IMR-90 (cell line): ENCODE data around the gene SYNPO. TPM values are rescaled to one million over a fixed set of nuclear protein-coding genes. Genes with fewer than 3 reads are reported as not detected.

Source experiments
- ATAC-seq: fragments of 200-7000 bp; cut with Tn5 transposase; 2 replicates; pipeline ENCODE4 v1.9.1; 2020; ENCODE audit warnings: low read depth, mild to moderate bottlenecking, moderate library complexity
- BruUV-seq: library from RNA; stranded (reverse); fragments of 400-500 nt; replicated peaks from 2 replicates; lab custom pipeline; 2021; lab: Mats Ljungman, UMichigan
- CTCF ChIA-PET: fragments of 300-600 bp; formaldehyde crosslinking; extraction: SDS; loops from one replicate; lab custom pipeline; 2021; ENCODE audit warnings: antibody characterized with exemption; lab: Yijun Ruan, JAX
- POLR2A ChIA-PET: fragments of 300-600 bp; sonication (Branson Sonifier 250); formaldehyde crosslinking; loops from one replicate; lab custom pipeline; 2022; ENCODE audit warnings: antibody characterized with exemption; ENCODE audit not compliant: unreplicated experiment; lab: Charles Lee
- DNase-seq: peaks from one replicate; pipeline ENCODE4 v3.0.0; 2013
- H2AFZ ChIP-seq: replicated peaks from 2 replicates; pipeline ENCODE3; 2013; ENCODE audit warnings: low read length, mild to moderate bottlenecking; ENCODE audit not compliant: poor library complexity
- H2AK5ac ChIP-seq: 2 replicates; pipeline ENCODE4 v1.6.1; 2013; ENCODE audit warnings: low read depth, low read length, inconsistent platforms
- H2AK9ac ChIP-seq: replicated peaks from 2 replicates; pipeline ENCODE3; 2013; ENCODE audit warnings: mild to moderate bottlenecking, low read depth, low read length, moderate library complexity; ENCODE audit not compliant: poor library complexity
- H2BK120ac ChIP-seq: 2 replicates; pipeline ENCODE4 v1.6.1; 2013; ENCODE audit warnings: low read depth, low read length, inconsistent platforms
- H2BK15ac ChIP-seq: 3 replicates; pipeline ENCODE4 v1.6.1; 2013; ENCODE audit warnings: low read depth, low read length, inconsistent platforms
- H2BK20ac ChIP-seq: 2 replicates; pipeline ENCODE4 v1.6.1; 2013; ENCODE audit warnings: low read depth, mild to moderate bottlenecking, inconsistent platforms, low read length, moderate library complexity
- H2BK5ac ChIP-seq: 2 replicates; pipeline ENCODE4 v1.6.1; 2013; ENCODE audit warnings: mild to moderate bottlenecking, low read depth, low read length, inconsistent platforms; ENCODE audit not compliant: poor library complexity, severe bottlenecking
- H3K14ac ChIP-seq: replicated peaks from 2 replicates; pipeline ENCODE4 v1.6.1; 2013; ENCODE audit warnings: low read depth, low read length, inconsistent platforms
- H3K18ac ChIP-seq: 2 replicates; pipeline ENCODE4 v1.6.1; 2013; ENCODE audit warnings: low read depth, low read length, control low read depth
- H3K23ac ChIP-seq: 2 replicates; pipeline ENCODE4 v1.6.1; 2013; ENCODE audit warnings: low read depth, low read length, inconsistent platforms
- H3K27ac ChIP-seq: 2 replicates; pipeline ENCODE4 v1.5.1; 2013; ENCODE audit warnings: mild to moderate bottlenecking, control low read depth, low read length; ENCODE audit not compliant: insufficient read depth
- H3K27me3 ChIP-seq: 2 replicates; pipeline ENCODE4 v1.6.1; 2013; ENCODE audit warnings: low read length; ENCODE audit not compliant: control insufficient read depth, insufficient read depth
- H3K36me3 ChIP-seq: 2 replicates; pipeline ENCODE4 v1.6.1; 2013; ENCODE audit warnings: low read length, mixed read lengths; ENCODE audit not compliant: control insufficient read depth, insufficient read depth
- H3K4ac ChIP-seq: 2 replicates; pipeline ENCODE4 v1.6.1; 2013; ENCODE audit warnings: low read depth, low read length, inconsistent platforms
- H3K4me1 ChIP-seq: 2 replicates; pipeline ENCODE4 v1.6.1; 2013; ENCODE audit warnings: low read length, mixed read lengths; ENCODE audit not compliant: control insufficient read depth, insufficient read depth
- H3K4me2 ChIP-seq: 2 replicates; pipeline ENCODE4 v1.6.1; 2013; ENCODE audit warnings: low read depth, mild to moderate bottlenecking, control low read depth, low read length, moderate library complexity
- H3K4me3 ChIP-seq: 2 replicates; pipeline ENCODE4 v1.5.1; 2013; ENCODE audit warnings: low read depth, mild to moderate bottlenecking, control low read depth, low read length, moderate library complexity; ENCODE audit not compliant: insufficient read depth
- H3K56ac ChIP-seq: 2 replicates; pipeline ENCODE4 v1.6.1; 2013; ENCODE audit warnings: low read length, inconsistent platforms; ENCODE audit not compliant: insufficient read depth; ENCODE audit errors: extremely low read depth
- H3K79me1 ChIP-seq, 2 experiments: 2 replicates each; pipeline ENCODE4 v1.6.1; 2013; ENCODE audit warnings: low read length in 2 of 2, inconsistent platforms in 1 of 2, low read depth in 1 of 2
- H3K9ac ChIP-seq: 2 replicates; pipeline ENCODE4 v1.6.1; 2013; ENCODE audit warnings: low read depth, low read length, control low read depth
- H3K9me1 ChIP-seq: 2 replicates; pipeline ENCODE4 v1.6.1; 2013; ENCODE audit warnings: low read length, inconsistent platforms; ENCODE audit not compliant: insufficient read depth
- H3K9me3 ChIP-seq: 2 replicates; pipeline ENCODE4 v1.6.1; 2013; ENCODE audit warnings: low read length; ENCODE audit not compliant: control insufficient read depth, insufficient read depth
- H4K20me1 ChIP-seq: 2 replicates; pipeline ENCODE4 v1.6.1; 2013; ENCODE audit warnings: low read length, inconsistent platforms; ENCODE audit not compliant: insufficient read depth
- H4K5ac ChIP-seq: 2 replicates; pipeline ENCODE4 v1.6.1; 2013; ENCODE audit warnings: mild to moderate bottlenecking, low read depth, low read length, control low read depth
- H4K8ac ChIP-seq, 2 experiments: 2 replicates each; pipeline ENCODE4 v1.6.1; 2013; ENCODE audit warnings: low read depth in 2 of 2, low read length in 2 of 2, control low read depth in 1 of 2, inconsistent platforms in 1 of 2
- H4K91ac ChIP-seq: 2 replicates; pipeline ENCODE4 v1.6.1; 2013; ENCODE audit warnings: low read depth, low read length, inconsistent platforms; ENCODE audit not compliant: insufficient read depth
- SMC3 ChIP-seq: fragments of 150-350 bp; IDR thresholded peaks from 2 replicates; pipeline ENCODE4 v1.6.1; 2016; ENCODE audit warnings: low read depth, mild to moderate bottlenecking, antibody characterized with exemption, low read length, moderate library complexity
- USF2 ChIP-seq: fragments of 150-350 bp; IDR thresholded peaks from 2 replicates; pipeline ENCODE4 v1.6.1; 2017; ENCODE audit warnings: mild to moderate bottlenecking, antibody characterized with exemption, low read length, low read depth
- WGBS, 2 experiments: methylation state at CpG; one replicate each; pipeline versions ENCODE4 v1.1.5 to v1.1.7; 2013; ENCODE audit warnings: missing lambda C conversion rate in 2 of 2; ENCODE audit not compliant: insufficient read length in 1 of 2; ENCODE audit errors: extremely low coverage in 2 of 2; 5-methylcytosine and 5-hydroxymethylcytosine counted together
- dilution Hi-C: fragments of 300-500 bp; cut with HindIII; formaldehyde crosslinking; loops from one replicate; pipeline ENCODE4 v1.14.3; 2018; ENCODE audit warnings: low sequenced_read_pairs; ENCODE audit not compliant: unreplicated experiment
- in situ Hi-C: fragments of 300-500 bp; cut with MboI; formaldehyde crosslinking; loops from 3 replicates; pipeline ENCODE4 v1.14.3; 2019; ENCODE audit warnings: low sequenced_read_pairs, inconsistent platforms, mixed read lengths
- intact Hi-C: fragments of 100-400 bp; cut with micrococcal nuclease; formaldehyde crosslinking; loops from 2 replicates; pipeline ENCODE4 v1.10.0; 2022
- polyA plus RNA-seq, 3 experiments: library from polyadenylated mRNA; depleted of rRNA; stranded (reverse); fragments of >200 nt; gene quantifications; 2 replicates each; pipeline ENCODE4 v1.2.3, GENCODE V29; 2012; ENCODE audit warnings: low replicate concordance in 1 of 3
- total RNA-seq: library from RNA; depleted of rRNA; stranded (reverse); fragments of >200 nt; gene quantifications from 2 replicates; pipeline ENCODE4 v1.2.3, GENCODE V29; 2012

SYNPO gene
- total and polyA plus RNA-seq, 2 of the 4 experiments (the other 2 are of a cell fraction) = 3.0 to 24.8 TPM

- H3K36me3 ChIP-seq = no peaks in the 10 kb centered on the region
- dilution Hi-C loops (no loop called here), intact Hi-C loops (no loop called here), in situ Hi-C loops (no loop called here)
- H2BK120ac ChIP-seq = 0 out of 2 replicates have a peak within 1 kb of the TSS, but pooled peaks have one; percentile 22
- H2AFZ ChIP-seq = peak within 1 kb of the TSS; percentile 71
- peak within 1 kb of the TSS; percentile 21 for H3K18ac ChIP-seq
- BruUV-seq = no TSS peak
- H3K4me2 ChIP-seq = peak within 1 kb of the TSS; percentile 14; the same call in 1 of the 2 replicates
- WGBS, 2 experiments = 81% methylated on average over 2 of the region's 7 CpGs; no CpG with 5 or more reads in 1 of the 2 experiments
- peak within 1 kb of the TSS; percentile 4; the same call in 1 of the 2 replicates for H4K91ac ChIP-seq
- H2BK15ac ChIP-seq = 0 out of 3 replicates have a peak within 1 kb of the TSS, but pooled peaks have one; percentile 47
- TF ChIP-seq USF2 (no peak), SMC3 (no peak)
- H2BK20ac ChIP-seq = no peak within 1 kb of the TSS
- H3K4me1 ChIP-seq = peaks cover 20% of the 10 kb centered on the region
- no peaks in the 10 kb centered on the region for H3K9me3 ChIP-seq
- peaks cover 9% of the 10 kb centered on the region for H3K27me3 ChIP-seq
- peak within 1 kb of the TSS; percentile 39; the same call in 1 of the 2 replicates for H3K27ac ChIP-seq
- H3K4me3 ChIP-seq = no peak within 1 kb of the TSS
- peak within 1 kb of the TSS; percentile 40 for H3K4ac ChIP-seq
- H3K56ac ChIP-seq = no peak within 1 kb of the TSS
- 0 out of 2 replicates have a peak within 1 kb of the TSS, but pooled peaks have one; percentile 25 for H3K23ac ChIP-seq
- no peak for DNase-seq
- H3K9ac ChIP-seq = no peak within 1 kb of the TSS
- ChIA-PET CTCF (no interaction called here), POLR2A (no interaction called here)
- H3K9me1 ChIP-seq = peaks cover 4% of the 10 kb centered on the region; the same call in 1 of the 2 replicates
- 0 out of 4 replicates have a peak, but pooled peaks cover 0 to 3% of the 10 kb centered on the region in 2 experiments for H3K79me1 ChIP-seq
- H2AK9ac ChIP-seq = peak within 1 kb of the TSS; percentile 81
- 0 out of 4 replicates have a peak within 1 kb of the TSS, but pooled peaks of 1 of the 2 experiments have one; percentile 47 for H4K8ac ChIP-seq
- peak within 1 kb of the TSS; percentile 5; the same call in 1 of the 2 replicates for H4K5ac ChIP-seq
- ATAC-seq = no peak
- H2AK5ac ChIP-seq = peak within 1 kb of the TSS; percentile 77; the same call in 1 of the 2 replicates
- no peaks in the 10 kb centered on the region; the same call in 1 of the 2 replicates for H4K20me1 ChIP-seq
- H2BK5ac ChIP-seq = no peak within 1 kb of the TSS
- peak within 1 kb of the TSS; percentile 25; the same call in 1 of the 2 replicates for H3K14ac ChIP-seq
Observed at GRCh38 chr5:150661086-150661485, 20.6 kb downstream of the SYNPO start, which contains the start of gene MYOZ3. Gene MYOZ3, plus strand, starts transcription at chr5:150661251. Its CDS starts 1,691 bp downstream, at chr5:150662942.
